GM19025 (cell line): ENCODE results near the gene KDM7A.
"Not testable (repeated sequence)": the region's sequence is repeated elsewhere in the genome, so short reads cannot be mapped to it uniquely, and the experiment has no call there.

ENCODE experiments used
- ATAC-seq: cut with Tn5 transposase; IDR thresholded peaks from one replicate; pipeline ENCODE4 v1.9.1; 2021; ENCODE audit warnings: mild to moderate bottlenecking, low read depth, moderate library complexity; ENCODE audit not compliant: unreplicated experiment

The KDM7A gene

GRCh38 chr7:140176811-140177702, at the start of gene KDM7A:
Gene KDM7A, minus strand, starts transcription at chr7:140176983. Its CDS starts 46 bp downstream, at chr7:140176937.
- ATAC-seq: peak; percentile 72

GRCh38 chr7:140225562-140226249, 48.9 kb upstream of the KDM7A start:
- ATAC-seq: no peak

GRCh38 chr7:140223515-140224221, 46.9 kb upstream of the KDM7A start:
- no peak for ATAC-seq

GRCh38 chr7:140222814-140223213, 46.0 kb upstream of the KDM7A start:
- ATAC-seq: no peak

GRCh38 chr7:140219672-140220524, 43.1 kb upstream of the KDM7A start:
- ATAC-seq: no peak

GRCh38 chr7:140218656-140219055, 41.9 kb upstream of the KDM7A start:
- no peak for ATAC-seq

- no peak for ATAC-seq
Observed at GRCh38 chr7:140217750-140218501, 41.1 kb upstream of the KDM7A start.

- no peak for ATAC-seq
Observed at GRCh38 chr7:140215281-140215680, 38.5 kb upstream of the KDM7A start.

GRCh38 chr7:140214075-140214684, 37.4 kb upstream of the KDM7A start:
- ATAC-seq: no peak

- no peak for ATAC-seq
Observed at GRCh38 chr7:140213684-140214074, 36.9 kb upstream of the KDM7A start.

GRCh38 chr7:140212100-140212881, 35.5 kb upstream of the KDM7A start:
- peak; percentile 54 for ATAC-seq

- ATAC-seq: no peak
Observed at GRCh38 chr7:140211698-140212097, 34.9 kb upstream of the KDM7A start.

GRCh38 chr7:140209866-140210609, 33.3 kb upstream of the KDM7A start:
- peak; percentile 91 for ATAC-seq

GRCh38 chr7:140206616-140207389, 30.0 kb upstream of the KDM7A start:
- no peak for ATAC-seq

GRCh38 chr7:140205600-140205999, 28.8 kb upstream of the KDM7A start:
- no peak for ATAC-seq

- no peak for ATAC-seq
Observed at GRCh38 chr7:140203556-140203955, 26.8 kb upstream of the KDM7A start.

GRCh38 chr7:140202942-140203341, 26.2 kb upstream of the KDM7A start:
- not testable (repeated sequence) for ATAC-seq
